SK-N-MC (cell line): Measurements from ENCODE around the gene ATRNL1.

Experiments used
- DNase-seq: peaks from one replicate; pipeline ENCODE4 v3.0.0-alpha.2; 2011; ENCODE audit warnings: low read depth, low spot score
- H3K27ac ChIP-seq: fragments of 200-600 bp; sonication (generic); 2 replicates; pipeline ENCODE4 v1.5.1; 2016; ENCODE audit warnings: mixed run types
- H3K36me3 ChIP-seq: fragments of 200-600 bp; sonication (generic); 2 replicates; pipeline ENCODE4 v1.6.1; 2017; ENCODE audit warnings: antibody characterized with exemption, low read length, mixed read lengths; ENCODE audit not compliant: insufficient read depth
- H3K4me3 ChIP-seq: fragments of 200-600 bp; sonication (generic); 2 replicates; pipeline ENCODE4 v1.5.1; 2016
- H3K9ac ChIP-seq: fragments of 200-600 bp; sonication (generic); 2 replicates; pipeline ENCODE4 v1.8.0; 2017; ENCODE audit warnings: mixed run types, mixed read lengths; ENCODE audit not compliant: insufficient read length
- H3K9me3 ChIP-seq: fragments of 200-600 bp; sonication (generic); 2 replicates; pipeline ENCODE4 v1.6.1; 2017; ENCODE audit warnings: low read depth, mild to moderate bottlenecking, antibody characterized with exemption, low read length, moderate library complexity, mixed read lengths
- EZH2 ChIP-seq: fragments of 200-600 bp; sonication (generic); IDR thresholded peaks from one replicate; pipeline ENCODE4 v1.6.1; 2017; ENCODE audit warnings: antibody characterized with exemption
- FOXP2 ChIP-seq: optimal IDR thresholded peaks from 2 replicates; pipeline ENCODE3; 2011; ENCODE audit warnings: mild to moderate bottlenecking, moderate library complexity; ENCODE audit not compliant: insufficient read depth; ENCODE audit errors: extremely low read length, control extremely low read depth
- POLR2AphosphoS5 ChIP-seq: IDR thresholded peaks from 2 replicates; pipeline ENCODE4 v1.6.1; 2012; ENCODE audit warnings: mild to moderate bottlenecking, low read depth, low read length, borderline replicate concordance

ATRNL1 gene

DNA sequence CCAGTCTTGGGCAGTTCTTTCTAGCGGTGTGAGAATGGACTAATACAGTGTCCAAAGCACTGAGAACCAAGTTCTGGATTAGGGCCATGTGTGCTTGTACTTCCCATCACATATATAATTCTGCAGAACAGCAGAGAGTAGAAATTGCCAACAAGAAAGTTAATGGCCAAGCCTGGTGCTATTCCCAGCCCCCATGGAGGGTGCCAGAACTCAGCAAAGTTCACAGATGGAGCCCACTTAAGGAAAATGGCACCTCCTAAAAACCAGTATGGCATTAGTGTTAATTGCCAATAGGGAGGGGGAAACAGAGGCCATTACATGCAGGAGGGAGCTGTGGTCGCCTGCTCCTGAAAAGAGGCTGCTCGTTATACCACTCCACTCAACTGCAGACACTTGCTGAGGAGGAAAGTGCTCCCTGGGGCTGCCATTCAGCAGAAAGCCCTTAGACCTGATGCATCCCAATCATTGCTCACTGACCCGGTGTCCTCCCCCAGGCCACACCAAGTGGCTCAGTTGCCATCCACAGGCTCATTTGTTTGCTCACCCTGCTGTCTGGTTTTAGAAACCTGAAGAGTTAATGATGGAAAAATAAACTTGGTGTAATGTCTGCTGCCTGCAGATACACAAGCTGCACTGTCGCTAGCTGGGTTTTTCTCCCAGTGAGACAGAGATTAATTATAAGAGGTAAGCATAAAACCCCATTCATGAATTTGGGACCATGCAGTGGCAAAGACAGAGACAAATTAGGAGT, 899.2 kb downstream of the ATRNL1 start:
- DNase-seq: no peak
- H3K9ac ChIP-seq: no peak overlapping the region
- no peaks in the 10 kb centered on the region for H3K9me3 ChIP-seq
- no peak overlapping the region for H3K27ac ChIP-seq
- H3K4me3 ChIP-seq: no peak overlapping the region
- TF ChIP-seq POLR2AphosphoS5: no peak
- no peak for TF ChIP-seq FOXP2
- TF ChIP-seq EZH2: no peak
- no peaks in the 10 kb centered on the region for H3K36me3 ChIP-seq

DNA sequence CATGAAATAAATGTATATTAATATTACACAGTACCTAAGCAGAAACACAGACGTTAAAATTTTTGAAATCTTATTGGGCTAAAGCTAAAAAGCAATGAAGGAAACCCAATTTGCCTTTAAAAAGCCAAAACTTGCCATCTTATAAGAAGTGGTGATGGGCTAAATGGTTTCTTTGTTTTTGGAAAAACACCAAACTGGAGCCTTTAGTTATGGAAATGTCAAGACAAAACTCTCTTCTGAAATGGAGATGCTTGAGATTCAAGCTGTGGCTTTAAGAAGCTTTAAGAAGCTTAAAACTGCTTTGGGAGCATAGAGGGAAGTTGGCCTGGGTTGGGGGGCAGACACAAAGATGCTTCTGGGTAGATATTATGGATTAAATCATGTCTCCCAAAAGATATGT, 902.9 kb downstream of the ATRNL1 start:
- Histone ChIP-seq H3K9ac (no peak overlapping the region), H3K9me3 (no peaks in the 10 kb centered on the region), H3K4me3 (no peak overlapping the region), H3K36me3 (no peaks in the 10 kb centered on the region), H3K27ac (no peak overlapping the region)
- DNase-seq: no peak
- TF ChIP-seq POLR2AphosphoS5 (no peak), EZH2 (no peak), FOXP2 (no peak)

DNA sequence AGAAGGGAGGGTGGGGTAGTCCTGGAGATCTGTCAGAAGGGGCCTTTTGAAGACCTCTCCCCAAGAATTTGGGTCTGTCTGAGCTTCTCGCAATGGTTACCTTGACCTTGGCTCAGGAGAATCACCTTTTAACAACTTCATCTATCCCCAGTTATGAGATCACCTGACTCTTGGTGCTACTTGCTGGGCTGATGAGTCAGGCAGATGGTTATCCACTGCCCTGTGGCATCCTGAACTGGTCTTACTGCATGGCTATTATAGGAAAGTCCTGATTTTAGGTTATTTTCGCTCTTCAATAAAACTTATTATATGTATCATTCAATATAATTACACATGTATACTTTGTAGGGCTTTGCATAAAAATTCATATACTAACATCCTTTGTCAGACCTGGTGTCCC, 905.1 kb downstream of the ATRNL1 start:
- DNase-seq: no peak
- Histone ChIP-seq H3K27ac (no peak overlapping the region), H3K9me3 (no peaks in the 10 kb centered on the region)

More for the DNA sequence above, 905.1 kb downstream of the ATRNL1 start:
- Histone ChIP-seq H3K4me3 (no peak overlapping the region), H3K9ac (no peak overlapping the region), H3K36me3 (no peaks in the 10 kb centered on the region)
- no peak for TF ChIP-seq EZH2
- TF ChIP-seq FOXP2: no peak
- no peak for TF ChIP-seq POLR2AphosphoS5
